Liver (tissue), 9 donors: ENCODE results near the gene PPP1R12A. TPM values are rescaled to one million over a fixed set of nuclear protein-coding genes. Genes with fewer than 3 reads are reported as not detected.

ENCODE experiments used
- DNase-seq: peaks from one replicate; pipeline ENCODE4 v3.0.0-alpha.2; 2017; ENCODE audit warnings: low spot score
- H3K27ac ChIP-seq, 2 donors: one replicate each; pipeline ENCODE4 v1.7.0; 2013; ENCODE audit warnings: inconsistent platforms in 2 of 2, low read length in 2 of 2, control low read depth in 1 of 2, low read depth in 1 of 2, mild to moderate bottlenecking in 1 of 2
- H3K27me3 ChIP-seq, 4 donors: one replicate each; pipeline versions ENCODE4 v1.6.1 to v1.7.0; 2013; ENCODE audit warnings: low read length in 3 of 4, inconsistent platforms in 1 of 4, mild to moderate bottlenecking in 1 of 4, moderate library complexity in 1 of 4; ENCODE audit not compliant: control insufficient read depth in 4 of 4, insufficient read depth in 4 of 4
- H3K36me3 ChIP-seq, 4 donors: one replicate each; pipeline versions ENCODE4 v1.6.1 to v1.7.0; 2013; ENCODE audit warnings: low read length in 3 of 4, mild to moderate bottlenecking in 3 of 4, low read depth in 1 of 4, moderate library complexity in 1 of 4; ENCODE audit not compliant: control insufficient read depth in 4 of 4, insufficient read depth in 3 of 4
- H3K4me1 ChIP-seq, 4 donors: one replicate each; pipeline versions ENCODE4 v1.6.1 to v1.7.0; 2013; ENCODE audit warnings: low read length in 3 of 4, mild to moderate bottlenecking in 3 of 4, moderate library complexity in 1 of 4; ENCODE audit not compliant: control insufficient read depth in 4 of 4, insufficient read depth in 4 of 4
- H3K4me3 ChIP-seq, 3 donors: one replicate each; pipeline versions ENCODE4 v1.6.1 to v1.7.0; 2013; ENCODE audit warnings: low read length in 3 of 3, control low read depth in 1 of 3, low read depth in 1 of 3, mild to moderate bottlenecking in 1 of 3
- H3K9ac ChIP-seq, 2 donors: one replicate each; pipeline ENCODE4 v1.7.0; 2013; ENCODE audit warnings: low read length in 2 of 2, mild to moderate bottlenecking in 2 of 2, moderate library complexity in 2 of 2, control low read depth in 1 of 2, low read depth in 1 of 2
- H3K9me3 ChIP-seq, 4 donors: one replicate each; pipeline versions ENCODE4 v1.6.1 to v1.7.0; 2013; ENCODE audit warnings: low read length in 3 of 4; ENCODE audit not compliant: control insufficient read depth in 4 of 4
- EGR1 ChIP-seq, 2 donors: IDR thresholded peaks; 2 replicates each; pipeline ENCODE4 v1.6.1; 2016 to 2018; ENCODE audit warnings: antibody characterized with exemption in 2 of 2, low read depth in 2 of 2
- FOXA1 ChIP-seq: IDR thresholded peaks from 2 replicates; pipeline ENCODE4 v1.6.1; 2016; ENCODE audit warnings: antibody characterized with exemption
- FOXA2 ChIP-seq: IDR thresholded peaks from 2 replicates; pipeline ENCODE4 v1.6.1; 2016; ENCODE audit warnings: antibody characterized with exemption
- JUND ChIP-seq, 2 donors: IDR thresholded peaks; 2 replicates each; pipeline ENCODE4 v1.6.1; 2016; ENCODE audit warnings: antibody characterized with exemption in 2 of 2
- NR2F2 ChIP-seq: IDR thresholded peaks from 2 replicates; pipeline ENCODE4 v1.6.1; 2016; ENCODE audit warnings: antibody characterized with exemption
- RAD21 ChIP-seq, 2 donors: IDR thresholded peaks; 2 replicates each; pipeline ENCODE4 v1.6.1; 2016; ENCODE audit warnings: antibody characterized with exemption in 2 of 2, mild to moderate bottlenecking in 2 of 2
- RXRA ChIP-seq, 2 donors: IDR thresholded peaks; 2 replicates each; pipeline ENCODE4 v1.6.1; 2017 to 2018; ENCODE audit warnings: antibody characterized with exemption in 2 of 2, mild to moderate bottlenecking in 1 of 2
- SP1 ChIP-seq: IDR thresholded peaks from 2 replicates; pipeline ENCODE4 v1.6.1; 2018; ENCODE audit warnings: antibody characterized with exemption, mild to moderate bottlenecking
- TAF1 ChIP-seq: conservative IDR thresholded peaks from 2 replicates; pipeline ENCODE4 v1.6.1; 2016; ENCODE audit warnings: antibody characterized with exemption, mild to moderate bottlenecking
- YY1 ChIP-seq: IDR thresholded peaks from 2 replicates; pipeline ENCODE4 v1.6.1; 2016; ENCODE audit warnings: antibody characterized with exemption, mild to moderate bottlenecking
- WGBS: extraction: QIAGEN DNeasy Blood & Tissue Kit; methylation state at CpG from one replicate; pipeline ENCODE4 v1.1.7; 2013; 5-methylcytosine and 5-hydroxymethylcytosine counted together
- polyA plus RNA-seq, 2 donors: library from polyadenylated mRNA; stranded (reverse) in 1 of 2; unstranded in 1 of 2; fragments of 200-250 nt in 1 of 2; fragments of >200 nt in 1 of 2; fragmentation: Nextera tagmentation in 1 of 2; extraction: Ambion mirVana in 1 of 2; gene quantifications; one replicate each; pipeline versions ENCODE4 v1.2.1 to v1.2.3, GENCODE V29; 2013 to 2015
- total RNA-seq, 2 donors: library from RNA; depleted of rRNA; stranded (reverse); fragments of >200 nt; gene quantifications; one replicate each; pipeline ENCODE4 v1.2.3, GENCODE V29; 2014
- TF ChIP-seq, protein P1 (sequence below): IDR thresholded peaks from 2 replicates; pipeline ENCODE4 v1.6.1; 2016; ENCODE audit warnings: antibody characterized with exemption
- TF ChIP-seq, protein P2 (sequence below): IDR thresholded peaks from 2 replicates; pipeline ENCODE4 v1.6.1; 2016; ENCODE audit warnings: antibody characterized with exemption, mild to moderate bottlenecking
- TF ChIP-seq, protein P3 (sequence below): IDR thresholded peaks from 2 replicates; pipeline ENCODE4 v1.6.1; 2016; ENCODE audit warnings: antibody characterized with exemption
- TF ChIP-seq, protein P4 (sequence below): fragments of 150-350 bp; IDR thresholded peaks from 2 replicates; pipeline ENCODE4 v1.5.1; 2017; ENCODE audit warnings: improper control_type of control experiment, low read depth, low read length; ENCODE audit not compliant: missing input control
- donor health status: healthy.
- donor health status: healthy.
- donor health status: healthy.
- donor health status: healthy.
- donor health status: healthy.

Gene PPP1R12A
- total and polyA plus RNA-seq, 4 donors, result 5.1 to 41.6 (median 27.8) TPM

DNA sequence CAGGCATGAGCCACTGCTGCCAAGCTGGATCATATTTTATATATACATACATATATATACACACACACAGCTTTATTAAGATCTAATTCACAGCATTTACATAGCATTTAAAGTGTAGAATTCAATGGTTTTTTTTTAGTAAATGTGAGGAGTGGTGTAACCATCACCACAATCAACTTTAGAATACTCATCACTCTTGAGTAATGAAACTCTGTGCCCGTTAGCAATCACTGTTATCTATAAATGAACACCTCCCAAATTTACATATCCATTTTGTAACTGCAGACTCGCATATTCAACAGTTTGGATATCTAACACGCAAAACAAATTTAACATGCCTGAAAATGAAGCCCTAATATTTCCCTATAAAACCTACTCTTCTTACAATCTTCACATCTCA, 90.9 kb downstream of the PPP1R12A start (continued):
- TF ChIP-seq, protein P1, sequence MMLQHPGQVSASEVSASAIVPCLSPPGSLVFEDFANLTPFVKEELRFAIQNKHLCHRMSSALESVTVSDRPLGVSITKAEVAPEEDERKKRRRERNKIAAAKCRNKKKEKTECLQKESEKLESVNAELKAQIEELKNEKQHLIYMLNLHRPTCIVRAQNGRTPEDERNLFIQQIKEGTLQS, result no peak

DNA sequence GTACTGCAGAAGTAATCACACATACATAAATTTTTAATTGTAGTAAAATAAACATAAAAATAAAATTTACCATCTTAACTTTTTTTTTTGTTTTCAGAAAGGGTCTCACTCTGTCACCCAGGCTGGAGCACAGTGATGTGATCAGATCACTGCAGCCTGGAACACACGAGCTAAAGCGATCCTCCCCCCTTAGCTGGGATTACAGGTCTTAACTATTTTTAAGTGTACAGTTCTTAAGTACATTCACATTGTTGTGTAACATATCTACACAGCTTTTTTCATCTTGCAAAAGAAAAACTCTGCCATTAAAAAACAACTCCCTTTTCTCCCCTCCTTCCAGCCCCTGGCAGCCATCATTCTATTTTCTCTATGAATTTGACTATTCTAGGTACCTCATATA, 92.3 kb downstream of the PPP1R12A start:
- 96% methylated on average over 2 of the region's 2 CpGs for WGBS
- Histone ChIP-seq H3K36me3 (peaks cover 1 to 15% (median 13%) of the 10 kb centered on the region in 4 donors), H3K27me3 (no peaks in the 10 kb centered on the region), H3K9ac (no peak overlapping the region), H3K4me3 (no peak overlapping the region), H3K4me1 (peaks cover 0 to 3% (median 0%) of the 10 kb centered on the region in 4 donors), H3K9me3 (peaks cover 0 to 7% (median 1%) of the 10 kb centered on the region in 4 donors), H3K27ac (no peak overlapping the region)
- DNase-seq, result no peak
- TF ChIP-seq FOXA2, result no peak
- TF ChIP-seq YY1, result no peak
- TF ChIP-seq NR2F2, result no peak
- no peak for TF ChIP-seq RAD21 (IDR thresholded peaks at IDR 0.05)
- TF ChIP-seq, protein P2, sequence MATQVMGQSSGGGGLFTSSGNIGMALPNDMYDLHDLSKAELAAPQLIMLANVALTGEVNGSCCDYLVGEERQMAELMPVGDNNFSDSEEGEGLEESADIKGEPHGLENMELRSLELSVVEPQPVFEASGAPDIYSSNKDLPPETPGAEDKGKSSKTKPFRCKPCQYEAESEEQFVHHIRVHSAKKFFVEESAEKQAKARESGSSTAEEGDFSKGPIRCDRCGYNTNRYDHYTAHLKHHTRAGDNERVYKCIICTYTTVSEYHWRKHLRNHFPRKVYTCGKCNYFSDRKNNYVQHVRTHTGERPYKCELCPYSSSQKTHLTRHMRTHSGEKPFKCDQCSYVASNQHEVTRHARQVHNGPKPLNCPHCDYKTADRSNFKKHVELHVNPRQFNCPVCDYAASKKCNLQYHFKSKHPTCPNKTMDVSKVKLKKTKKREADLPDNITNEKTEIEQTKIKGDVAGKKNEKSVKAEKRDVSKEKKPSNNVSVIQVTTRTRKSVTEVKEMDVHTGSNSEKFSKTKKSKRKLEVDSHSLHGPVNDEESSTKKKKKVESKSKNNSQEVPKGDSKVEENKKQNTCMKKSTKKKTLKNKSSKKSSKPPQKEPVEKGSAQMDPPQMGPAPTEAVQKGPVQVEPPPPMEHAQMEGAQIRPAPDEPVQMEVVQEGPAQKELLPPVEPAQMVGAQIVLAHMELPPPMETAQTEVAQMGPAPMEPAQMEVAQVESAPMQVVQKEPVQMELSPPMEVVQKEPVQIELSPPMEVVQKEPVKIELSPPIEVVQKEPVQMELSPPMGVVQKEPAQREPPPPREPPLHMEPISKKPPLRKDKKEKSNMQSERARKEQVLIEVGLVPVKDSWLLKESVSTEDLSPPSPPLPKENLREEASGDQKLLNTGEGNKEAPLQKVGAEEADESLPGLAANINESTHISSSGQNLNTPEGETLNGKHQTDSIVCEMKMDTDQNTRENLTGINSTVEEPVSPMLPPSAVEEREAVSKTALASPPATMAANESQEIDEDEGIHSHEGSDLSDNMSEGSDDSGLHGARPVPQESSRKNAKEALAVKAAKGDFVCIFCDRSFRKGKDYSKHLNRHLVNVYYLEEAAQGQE, result no peak
- no peak for TF ChIP-seq TAF1
- TF ChIP-seq, protein P3, sequence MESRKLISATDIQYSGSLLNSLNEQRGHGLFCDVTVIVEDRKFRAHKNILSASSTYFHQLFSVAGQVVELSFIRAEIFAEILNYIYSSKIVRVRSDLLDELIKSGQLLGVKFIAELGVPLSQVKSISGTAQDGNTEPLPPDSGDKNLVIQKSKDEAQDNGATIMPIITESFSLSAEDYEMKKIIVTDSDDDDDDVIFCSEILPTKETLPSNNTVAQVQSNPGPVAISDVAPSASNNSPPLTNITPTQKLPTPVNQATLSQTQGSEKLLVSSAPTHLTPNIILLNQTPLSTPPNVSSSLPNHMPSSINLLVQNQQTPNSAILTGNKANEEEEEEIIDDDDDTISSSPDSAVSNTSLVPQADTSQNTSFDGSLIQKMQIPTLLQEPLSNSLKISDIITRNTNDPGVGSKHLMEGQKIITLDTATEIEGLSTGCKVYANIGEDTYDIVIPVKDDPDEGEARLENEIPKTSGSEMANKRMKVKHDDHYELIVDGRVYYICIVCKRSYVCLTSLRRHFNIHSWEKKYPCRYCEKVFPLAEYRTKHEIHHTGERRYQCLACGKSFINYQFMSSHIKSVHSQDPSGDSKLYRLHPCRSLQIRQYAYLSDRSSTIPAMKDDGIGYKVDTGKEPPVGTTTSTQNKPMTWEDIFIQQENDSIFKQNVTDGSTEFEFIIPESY, result no peak
- no peak for TF ChIP-seq EGR1 (IDR thresholded peaks at IDR 0.05; ENCODE audit: low read depth in 2 of 2)
- no peak for TF ChIP-seq FOXA1
- TF ChIP-seq RXRA (IDR thresholded peaks at IDR 0.05), result no peak

DNA sequence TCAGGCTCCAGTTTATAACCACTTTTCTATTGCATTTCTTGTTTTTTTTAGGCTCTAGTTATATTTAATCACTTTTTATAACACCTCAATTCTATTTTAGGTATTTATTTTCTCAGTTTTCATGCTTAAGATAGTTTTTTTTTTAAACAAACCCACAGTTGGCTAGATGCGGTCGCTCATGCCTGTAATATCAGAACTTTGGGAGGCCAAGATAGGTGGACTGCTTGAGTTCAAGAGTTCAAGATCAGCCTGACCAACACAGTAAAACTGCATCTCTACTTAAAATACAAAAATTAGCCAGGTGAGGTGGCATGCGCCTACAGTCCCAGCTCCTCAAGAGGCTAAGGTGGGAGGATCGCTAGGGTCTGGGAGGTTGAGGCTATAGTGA, 93.0 kb downstream of the PPP1R12A start:
- 69% methylated on average over 4 of the region's 4 CpGs for WGBS

More for the DNA sequence above, 93.0 kb downstream of the PPP1R12A start:
- Histone ChIP-seq H3K9ac (no peak overlapping the region), H3K27ac (no peak overlapping the region), H3K36me3 (peaks cover 1 to 15% (median 13%) of the 10 kb centered on the region in 4 donors), H3K4me3 (no peak overlapping the region), H3K27me3 (no peaks in the 10 kb centered on the region), H3K4me1 (peaks cover 0 to 3% (median 0%) of the 10 kb centered on the region in 4 donors), H3K9me3 (peaks cover 0 to 7% (median 1%) of the 10 kb centered on the region in 4 donors)
- no peak for TF ChIP-seq JUND (IDR thresholded peaks at IDR 0.05)
- no peak for TF ChIP-seq SP1
- TF ChIP-seq TAF1, result no peak
- no peak for TF ChIP-seq RAD21 (IDR thresholded peaks at IDR 0.05)
- TF ChIP-seq, protein P3, result no peak
- TF ChIP-seq, protein P4, sequence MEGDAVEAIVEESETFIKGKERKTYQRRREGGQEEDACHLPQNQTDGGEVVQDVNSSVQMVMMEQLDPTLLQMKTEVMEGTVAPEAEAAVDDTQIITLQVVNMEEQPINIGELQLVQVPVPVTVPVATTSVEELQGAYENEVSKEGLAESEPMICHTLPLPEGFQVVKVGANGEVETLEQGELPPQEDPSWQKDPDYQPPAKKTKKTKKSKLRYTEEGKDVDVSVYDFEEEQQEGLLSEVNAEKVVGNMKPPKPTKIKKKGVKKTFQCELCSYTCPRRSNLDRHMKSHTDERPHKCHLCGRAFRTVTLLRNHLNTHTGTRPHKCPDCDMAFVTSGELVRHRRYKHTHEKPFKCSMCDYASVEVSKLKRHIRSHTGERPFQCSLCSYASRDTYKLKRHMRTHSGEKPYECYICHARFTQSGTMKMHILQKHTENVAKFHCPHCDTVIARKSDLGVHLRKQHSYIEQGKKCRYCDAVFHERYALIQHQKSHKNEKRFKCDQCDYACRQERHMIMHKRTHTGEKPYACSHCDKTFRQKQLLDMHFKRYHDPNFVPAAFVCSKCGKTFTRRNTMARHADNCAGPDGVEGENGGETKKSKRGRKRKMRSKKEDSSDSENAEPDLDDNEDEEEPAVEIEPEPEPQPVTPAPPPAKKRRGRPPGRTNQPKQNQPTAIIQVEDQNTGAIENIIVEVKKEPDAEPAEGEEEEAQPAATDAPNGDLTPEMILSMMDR, result no peak
- no peak for TF ChIP-seq YY1
- no peak for TF ChIP-seq FOXA1
- TF ChIP-seq RXRA (IDR thresholded peaks at IDR 0.05), result no peak
- DNase-seq, result no peak
